Ovary (tissue), 9 donors: Measurements from ENCODE around the gene TMEM271. TPM values are rescaled to one million over a fixed set of nuclear protein-coding genes. Genes with fewer than 3 reads are reported as not detected.

Experiments
- DNase-seq, 5 donors: peaks; one replicate each; pipeline ENCODE4 v3.0.0-alpha.2; 2019 to 2020
- H3K27ac ChIP-seq, 2 donors: fragments of 200-600 bp; one replicate each; pipeline versions ENCODE4 v1.5.1 to v1.8.0; 2019 to 2022
- H3K27me3 ChIP-seq: fragments of 200-600 bp; one replicate; pipeline ENCODE4 v1.8.0; 2022
- H3K36me3 ChIP-seq: fragments of 200-600 bp; sonication (generic); one replicate; pipeline ENCODE4 v1.5.1; 2019
- H3K4me1 ChIP-seq: one replicate; pipeline ENCODE4 v1.8.1; 2013; ENCODE audit warnings: mild to moderate bottlenecking, moderate library complexity; ENCODE audit not compliant: insufficient read depth
- H3K4me3 ChIP-seq: fragments of 200-600 bp; sonication (generic); one replicate; pipeline ENCODE4 v1.5.1; 2017
- H3K9me3 ChIP-seq, 2 donors: fragments of 200-600 bp in 1 of 2; sonication (generic) in 1 of 2; one replicate each; pipeline versions ENCODE4 v1.5.1 to v1.8.1; 2013 to 2019; ENCODE audit warnings: mild to moderate bottlenecking in 1 of 2, moderate library complexity in 1 of 2
- CTCF ChIP-seq, 3 donors: fragments of 450-650 bp in 2 of 3; fragments of 200-600 bp in 1 of 3; IDR thresholded peaks; one replicate each; pipeline versions ENCODE4 v1.5.1 to v1.8.0; 2016 to 2022; ENCODE audit warnings: antibody characterized with exemption in 3 of 3, mild to moderate bottlenecking in 1 of 3
- EP300 ChIP-seq: sonication (generic); formaldehyde crosslinking; IDR thresholded peaks from one replicate; pipeline ENCODE4 v1.6.1; 2017; ENCODE audit warnings: antibody characterized with exemption
- POLR2A ChIP-seq: fragments of 450-650 bp; IDR thresholded peaks from one replicate; pipeline ENCODE4 v1.6.1; 2017; ENCODE audit warnings: antibody characterized with exemption, mild to moderate bottlenecking, moderate library complexity
- WGBS, 3 donors: extraction: QIAGEN DNeasy Blood & Tissue Kit in 1 of 3; methylation state at CpG; one replicate each; pipeline versions ENCODE4 v1.1.5 to v1.1.7; 2013 to 2017; 5-methylcytosine and 5-hydroxymethylcytosine counted together
- intact Hi-C, 4 donors: fragments of 100-400 bp; cut with DNase I; formaldehyde crosslinking; loops; one replicate each; pipeline versions ENCODE4 v1.11.0 to v1.15.1; 2022 to 2023
- polyA plus RNA-seq, 2 donors: library from polyadenylated mRNA; stranded (reverse); fragments of 200-250 nt in 1 of 2; fragments of 350-450 nt in 1 of 2; fragmentation: Illumina TruSeq in 1 of 2; extraction: RNeasy Lipid Tissue Mini Kit (QIAGEN cat#74804) in 1 of 2; gene quantifications; one replicate each; pipeline ENCODE4 v1.2.3, GENCODE V29; 2013 to 2014
- total RNA-seq, 7 donors: library from RNA; depleted of rRNA in 2 of 7; stranded (reverse); fragments of >200 nt in 2 of 7; fragmentation: NEBNext Ultra II Directional in 3 of 7; extraction: Animal tissue kit (Norgen Biotek cat#: 25700) in 3 of 7; gene quantifications; one replicate each; pipeline versions ENCODE4 v1.1.0 to v1.2.4, GENCODE V29; 2016 to 2023
- donor health status: DM: no; HTN: no; CAD: no; lungs with moderate emphysema.
- donor health status: DM: no; HTN: no; CAD: no.
- donor health status: Bipolar disorder and iron deficiency.
- donor health status: DM: yes; HTN: yes; CAD: no.
- donor health status: DM: no; HTN: no; CAD: no.
- donor health status: DM: yes; HTN: yes; CAD: no.

Gene TMEM271
- total and polyA plus RNA-seq, 9 donors, result not detected

GRCh38 chr4:613126-613525, 37.0 kb upstream of the TMEM271 start:
- 81 to 86% (median 82%) methylated on average over 9 of the region's 9 CpGs for WGBS, 3 donors
- TF ChIP-seq POLR2A (no peak), CTCF (IDR thresholded peaks at IDR 0.05) (no peak), EP300 (no peak)
- Histone ChIP-seq H3K9me3 (no peaks in the 10 kb centered on the region), H3K27ac (no peak overlapping the region), H3K4me1 (no peaks in the 10 kb centered on the region), H3K27me3 (no peaks in the 10 kb centered on the region), H3K4me3 (no peak overlapping the region), H3K36me3 (no peaks in the 10 kb centered on the region)
- peak in 2 of 5 donors; percentile 5 to 13 for DNase-seq
- intact Hi-C loops, result no loop called here

DNA sequence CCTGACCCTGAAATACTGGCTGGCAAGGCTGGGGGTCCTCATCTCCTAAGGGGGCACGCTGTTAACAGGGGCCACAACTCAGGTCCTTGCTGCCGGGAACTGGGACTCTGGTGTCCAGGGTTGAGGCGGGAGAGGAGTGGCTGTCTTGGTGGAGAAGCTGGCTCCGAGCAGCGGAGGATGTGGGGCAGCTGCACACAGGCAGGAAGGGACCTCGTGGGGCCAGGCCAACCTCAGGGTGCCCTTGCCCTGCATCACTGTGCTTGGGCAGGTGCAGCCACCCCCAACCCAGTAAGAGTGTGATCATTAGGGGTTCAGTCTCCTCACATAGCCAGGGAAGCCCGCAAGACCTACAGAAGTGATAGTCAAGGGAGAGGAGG, 36.6 kb upstream of the TMEM271 start:
- intact Hi-C loops, result no loop called here
- no peak for TF ChIP-seq CTCF (IDR thresholded peaks at IDR 0.05)
- no peak for TF ChIP-seq POLR2A
- no peak for TF ChIP-seq EP300
- no peaks in the 10 kb centered on the region for H3K36me3 ChIP-seq

DNA sequence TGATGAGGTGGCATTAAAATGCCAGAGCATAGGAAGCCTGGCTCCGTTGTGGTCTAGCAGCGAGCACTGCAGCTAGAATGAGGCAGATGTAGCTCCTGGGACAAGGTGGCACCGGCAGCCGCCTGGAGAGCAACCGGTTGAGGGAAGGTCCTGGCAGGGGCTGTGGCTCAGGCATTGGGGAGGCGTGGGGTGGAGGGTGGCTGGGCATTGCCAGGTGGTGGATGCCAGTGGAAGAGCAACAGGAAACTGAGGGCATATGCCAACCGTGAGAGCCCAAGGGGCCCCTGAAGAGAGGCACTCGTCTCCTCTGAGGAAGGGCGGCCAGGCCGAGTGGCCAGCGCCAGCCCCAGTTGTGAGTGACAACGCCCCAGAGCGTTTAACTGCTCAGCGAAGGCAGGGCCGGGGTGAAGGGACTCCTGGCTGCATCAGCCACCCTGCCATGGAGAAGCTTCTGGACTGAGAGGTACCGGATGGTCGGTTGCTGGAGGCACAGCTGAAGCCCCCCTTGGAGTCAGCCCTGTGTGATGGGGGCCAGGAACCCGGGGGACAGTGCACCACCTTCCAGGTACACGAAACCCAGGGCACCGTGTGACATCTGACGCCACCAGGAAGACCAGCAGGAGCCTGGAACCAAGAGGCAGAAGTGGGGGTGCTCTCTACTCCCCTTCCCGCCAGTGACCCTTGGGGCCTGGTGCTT, 36.1 kb upstream of the TMEM271 start:
- no peak for TF ChIP-seq POLR2A
- TF ChIP-seq CTCF (IDR thresholded peaks at IDR 0.05), result no peak
- TF ChIP-seq EP300, result no peak
- no peak overlapping the region for H3K4me3 ChIP-seq
- intact Hi-C loops, result no loop called here
- H3K9me3 ChIP-seq, result no peaks in the 10 kb centered on the region
- WGBS, 3 donors, result 78 to 85% (median 79%) methylated on average over 21 to 22 of the region's 22 CpGs
- H3K4me1 ChIP-seq, result no peaks in the 10 kb centered on the region
- no peaks in the 10 kb centered on the region for H3K36me3 ChIP-seq
- DNase-seq, result peak in 1 of 5 donors; percentile 17
- H3K27ac ChIP-seq, result no peak overlapping the region
- no peaks in the 10 kb centered on the region for H3K27me3 ChIP-seq

More for the DNA sequence above, 36.6 kb upstream of the TMEM271 start:
- WGBS, 3 donors, result 79 to 85% (median 82%) methylated on average over 7 of the region's 7 CpGs
- H3K27me3 ChIP-seq, result no peaks in the 10 kb centered on the region
- H3K4me1 ChIP-seq, result no peaks in the 10 kb centered on the region
- H3K4me3 ChIP-seq, result no peak overlapping the region
- no peak overlapping the region for H3K27ac ChIP-seq
- peak in 2 of 5 donors; percentile 6 to 7 for DNase-seq
- H3K9me3 ChIP-seq, result no peaks in the 10 kb centered on the region

- Histone ChIP-seq H3K9me3 (no peaks in the 10 kb centered on the region), H3K27ac (no peak overlapping the region), H3K27me3 (no peaks in the 10 kb centered on the region), H3K4me3 (no peak overlapping the region), H3K4me1 (no peaks in the 10 kb centered on the region), H3K36me3 (no peaks in the 10 kb centered on the region)
- intact Hi-C loops, result no loop called here
- peak in 1 of 5 donors; percentile 21 for DNase-seq
- 35 to 39% (median 39%) methylated on average over 8 to 10 of the region's 10 CpGs for WGBS, 3 donors
- TF ChIP-seq POLR2A (no peak), CTCF (IDR thresholded peaks at IDR 0.05) (no peak), EP300 (no peak)
Measured at GRCh38 chr4:610411-611261, 34.5 kb upstream of the TMEM271 start.
